22Rv1 (cell line): Measurements from ENCODE around the gene SEPTIN5.

Source experiments
- H3K27ac ChIP-seq: fragments of 450-650 bp; 2 replicates; pipeline ENCODE4 v1.5.1; 2017
- ZFX ChIP-seq: fragments of 450-650 bp; IDR thresholded peaks from 2 replicates; pipeline ENCODE4 v1.6.1; 2017; ENCODE audit warnings: antibody characterized with exemption, borderline replicate concordance
- TF ChIP-seq, protein P1 (sequence below): fragments of 450-650 bp; IDR thresholded peaks from 2 replicates; pipeline ENCODE4 v1.5.1; 2017; ENCODE audit warnings: mild to moderate bottlenecking

Gene SEPTIN5

DNA sequence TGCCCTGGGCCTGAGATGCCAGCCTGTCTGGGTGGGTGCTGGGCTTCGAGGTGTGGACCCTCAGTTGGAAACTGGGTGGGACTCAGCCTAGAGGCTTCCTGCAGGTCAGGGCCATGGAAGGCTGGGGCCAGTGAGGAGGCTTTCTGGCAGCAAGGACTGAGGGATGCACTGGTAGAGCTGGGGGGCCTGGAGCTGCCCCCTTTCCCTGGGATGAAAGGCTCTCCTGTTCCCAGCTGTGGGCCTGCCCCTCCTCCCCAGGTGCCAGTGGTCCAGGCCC, 2.5 kb downstream of the SEPTIN5 start:
- no peak for TF ChIP-seq ZFX
- TF ChIP-seq, protein P1, sequence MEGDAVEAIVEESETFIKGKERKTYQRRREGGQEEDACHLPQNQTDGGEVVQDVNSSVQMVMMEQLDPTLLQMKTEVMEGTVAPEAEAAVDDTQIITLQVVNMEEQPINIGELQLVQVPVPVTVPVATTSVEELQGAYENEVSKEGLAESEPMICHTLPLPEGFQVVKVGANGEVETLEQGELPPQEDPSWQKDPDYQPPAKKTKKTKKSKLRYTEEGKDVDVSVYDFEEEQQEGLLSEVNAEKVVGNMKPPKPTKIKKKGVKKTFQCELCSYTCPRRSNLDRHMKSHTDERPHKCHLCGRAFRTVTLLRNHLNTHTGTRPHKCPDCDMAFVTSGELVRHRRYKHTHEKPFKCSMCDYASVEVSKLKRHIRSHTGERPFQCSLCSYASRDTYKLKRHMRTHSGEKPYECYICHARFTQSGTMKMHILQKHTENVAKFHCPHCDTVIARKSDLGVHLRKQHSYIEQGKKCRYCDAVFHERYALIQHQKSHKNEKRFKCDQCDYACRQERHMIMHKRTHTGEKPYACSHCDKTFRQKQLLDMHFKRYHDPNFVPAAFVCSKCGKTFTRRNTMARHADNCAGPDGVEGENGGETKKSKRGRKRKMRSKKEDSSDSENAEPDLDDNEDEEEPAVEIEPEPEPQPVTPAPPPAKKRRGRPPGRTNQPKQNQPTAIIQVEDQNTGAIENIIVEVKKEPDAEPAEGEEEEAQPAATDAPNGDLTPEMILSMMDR: no peak
- no peak overlapping the region for H3K27ac ChIP-seq

DNA sequence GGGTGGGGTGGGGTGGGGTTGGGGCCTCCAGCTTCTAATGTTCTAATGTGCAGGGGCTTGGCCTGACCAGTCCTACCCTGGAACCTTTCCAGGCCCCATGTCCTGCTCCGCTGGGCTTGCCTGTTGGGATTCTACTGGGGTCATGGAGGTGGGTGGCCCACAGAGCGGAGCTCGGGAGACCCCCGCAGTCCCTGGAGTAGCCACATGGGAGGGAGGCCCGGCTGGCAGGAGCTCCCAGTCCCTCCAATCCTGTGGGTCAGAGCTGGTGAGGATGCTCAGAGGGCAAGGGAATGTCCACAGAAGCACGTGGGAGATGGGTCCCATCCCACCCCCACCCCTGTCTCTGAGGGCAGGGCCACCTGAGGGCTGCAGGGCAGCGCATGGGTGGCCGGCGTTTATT, 2.9 kb downstream of the SEPTIN5 start:
- no peak overlapping the region for H3K27ac ChIP-seq
- TF ChIP-seq, protein P1: no peak
- TF ChIP-seq ZFX: no peak

DNA sequence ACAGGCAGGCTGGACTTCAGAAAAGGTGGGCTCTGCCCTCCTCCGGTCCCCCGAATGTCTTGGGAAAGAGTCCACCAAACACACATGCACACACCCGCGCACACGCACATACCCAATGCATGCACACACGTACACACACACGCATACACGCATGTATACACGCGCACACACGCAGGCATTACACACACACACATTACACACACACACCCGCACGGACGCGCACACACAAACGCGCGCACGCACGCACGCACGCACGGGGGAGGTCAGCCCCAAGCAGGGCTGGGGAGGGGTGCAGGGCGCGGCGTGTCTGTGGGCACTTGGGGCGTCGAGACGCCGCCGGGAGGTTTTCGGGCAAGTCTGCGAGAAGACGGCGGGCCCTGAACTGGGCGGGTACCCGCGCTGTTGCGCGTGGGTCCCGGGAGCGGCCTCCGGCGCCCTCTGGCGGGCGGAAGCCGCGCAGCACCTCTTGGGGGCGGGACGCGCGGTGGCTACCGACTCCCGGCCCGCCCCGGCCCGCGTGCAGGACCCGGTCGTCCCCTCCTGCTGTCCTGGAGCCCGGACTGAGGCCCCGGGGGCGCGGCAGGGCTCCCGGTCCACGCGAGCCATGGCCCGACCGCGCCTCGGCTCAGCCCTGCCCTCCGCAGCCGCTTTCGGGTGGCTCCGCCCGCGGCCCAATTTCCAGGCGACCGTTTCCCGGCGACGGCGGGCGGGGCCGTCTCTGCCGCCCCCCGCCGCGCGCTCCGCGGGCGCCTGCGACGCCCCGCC, 3.6 kb downstream of the SEPTIN5 start:
- no peak overlapping the region for H3K27ac ChIP-seq
- no peak for TF ChIP-seq ZFX
- TF ChIP-seq, protein P1: peak; percentile 98

DNA sequence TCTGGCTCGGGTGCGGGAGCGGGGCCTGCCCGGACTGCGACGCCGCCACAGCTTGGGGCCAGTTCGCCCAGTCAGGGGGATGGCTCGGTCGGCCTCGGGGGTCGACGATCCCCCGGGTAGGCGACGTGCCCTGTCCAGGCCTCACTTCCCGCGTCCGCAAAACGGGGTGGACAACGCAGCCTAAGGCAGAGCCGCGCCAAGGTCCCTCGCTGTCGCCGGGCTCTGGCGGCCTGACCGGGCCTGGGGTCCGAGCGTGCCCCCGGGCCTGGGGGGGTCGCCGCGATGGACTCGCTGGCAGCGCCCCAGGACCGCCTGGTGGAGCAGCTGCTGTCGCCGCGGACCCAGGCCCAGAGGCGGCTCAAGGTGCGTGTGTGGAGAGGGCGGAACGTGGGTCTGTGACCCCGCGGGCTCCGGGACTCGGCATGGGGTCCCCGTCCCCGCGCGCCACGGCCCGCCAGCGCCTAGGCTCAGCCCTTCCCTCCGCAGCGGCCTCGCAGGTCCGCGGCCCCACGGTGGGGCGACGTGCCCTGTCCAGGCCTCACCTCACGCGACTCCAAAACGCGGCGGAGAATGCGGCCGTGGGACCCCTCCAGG, 4.2 kb downstream of the SEPTIN5 start:
- no peak overlapping the region for H3K27ac ChIP-seq
- TF ChIP-seq ZFX: no peak
- TF ChIP-seq, protein P1: no peak

DNA sequence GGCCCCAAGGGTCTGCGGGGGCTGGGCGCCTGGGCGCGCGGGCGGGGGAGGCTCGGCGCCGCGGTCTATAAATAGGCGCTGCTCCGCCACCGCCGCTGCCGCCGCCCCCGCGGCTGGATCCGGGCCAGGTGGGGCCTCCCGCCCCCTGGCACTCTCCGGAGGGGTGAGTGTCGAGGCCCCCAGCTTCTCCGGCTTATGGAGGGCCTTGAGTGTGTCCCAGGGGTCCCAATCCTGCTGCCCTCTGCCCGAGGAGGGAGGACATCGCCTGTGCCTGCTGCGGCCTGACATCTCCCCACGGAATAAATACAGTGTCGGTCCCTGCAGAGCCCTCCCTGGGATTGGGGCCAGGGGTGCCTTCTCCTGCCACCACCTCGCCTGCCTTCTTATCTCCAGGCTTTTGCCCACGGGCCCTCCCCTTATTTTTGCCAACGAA, 4.8 kb downstream of the SEPTIN5 start:
- no peak overlapping the region for H3K27ac ChIP-seq
- no peak for TF ChIP-seq ZFX
- TF ChIP-seq, protein P1: no peak

DNA sequence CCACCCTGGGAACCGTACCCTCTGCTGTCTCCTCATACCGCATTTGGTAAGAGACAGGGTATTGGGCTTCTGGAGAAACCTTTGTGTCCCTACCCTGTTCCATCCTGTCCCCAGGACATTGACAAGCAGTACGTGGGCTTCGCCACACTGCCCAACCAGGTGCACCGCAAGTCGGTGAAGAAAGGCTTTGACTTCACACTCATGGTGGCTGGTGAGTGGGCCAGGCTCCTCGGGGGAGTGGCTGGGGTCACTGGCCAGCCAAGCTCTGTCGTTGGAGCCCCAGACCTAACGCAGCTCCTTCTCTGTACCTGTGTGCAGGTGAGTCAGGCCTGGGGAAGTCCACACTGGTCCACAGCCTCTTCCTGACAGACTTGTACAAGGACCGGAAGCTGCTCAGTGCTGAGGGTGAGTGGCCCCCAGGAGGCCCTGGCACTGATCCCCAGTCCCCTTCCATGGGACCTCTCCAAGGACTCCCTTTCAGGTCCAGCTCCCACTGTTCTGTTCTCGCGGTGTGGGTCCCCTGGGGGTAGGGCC, 5.3 kb downstream of the SEPTIN5 start:
- TF ChIP-seq, protein P1: no peak
- no peak for TF ChIP-seq ZFX
- no peak overlapping the region for H3K27ac ChIP-seq

DNA sequence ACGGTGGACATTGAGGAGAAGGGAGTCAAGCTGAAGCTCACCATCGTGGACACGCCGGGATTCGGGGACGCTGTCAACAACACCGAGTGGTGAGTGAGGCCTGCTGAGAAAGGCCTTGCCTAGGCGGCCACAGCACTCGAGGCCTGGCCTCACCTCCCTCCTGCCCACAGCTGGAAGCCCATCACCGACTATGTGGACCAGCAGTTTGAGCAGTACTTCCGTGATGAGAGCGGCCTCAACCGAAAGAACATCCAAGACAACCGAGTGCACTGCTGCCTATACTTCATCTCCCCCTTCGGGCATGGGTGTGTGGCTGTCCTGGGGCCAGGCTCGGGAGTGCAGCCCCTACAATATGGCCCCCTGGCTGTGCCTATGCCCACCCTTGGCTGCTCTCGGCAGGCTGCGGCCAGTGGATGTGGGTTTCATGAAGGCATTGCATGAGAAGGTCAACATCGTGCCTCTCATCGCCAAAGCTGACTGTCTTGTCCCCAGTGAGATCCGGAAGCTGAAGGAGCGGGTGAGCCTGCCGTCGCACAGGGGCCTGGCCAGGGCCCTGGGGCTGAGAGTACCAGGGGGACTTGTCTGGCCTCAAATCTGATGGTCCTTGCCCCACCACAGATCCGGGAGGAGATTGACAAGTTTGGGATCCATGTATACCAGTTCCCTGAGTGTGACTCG, 6.0 kb downstream of the SEPTIN5 start:
- no peak overlapping the region for H3K27ac ChIP-seq
- TF ChIP-seq ZFX: no peak
- TF ChIP-seq, protein P1: no peak
